GM18873 (cell line): ENCODE measurements around the gene FAM9C.
A peak's percentile ranks its signal among the peaks of the same experiment; 100 is the strongest.

ENCODE experiments used
- ATAC-seq: cut with Tn5 transposase; IDR thresholded peaks from one replicate; pipeline ENCODE4 v1.9.1; 2021; ENCODE audit warnings: mild to moderate bottlenecking, moderate library complexity, moderate number of reproducible peaks; ENCODE audit not compliant: unreplicated experiment, low FRiP score

Gene FAM9C

DNA sequence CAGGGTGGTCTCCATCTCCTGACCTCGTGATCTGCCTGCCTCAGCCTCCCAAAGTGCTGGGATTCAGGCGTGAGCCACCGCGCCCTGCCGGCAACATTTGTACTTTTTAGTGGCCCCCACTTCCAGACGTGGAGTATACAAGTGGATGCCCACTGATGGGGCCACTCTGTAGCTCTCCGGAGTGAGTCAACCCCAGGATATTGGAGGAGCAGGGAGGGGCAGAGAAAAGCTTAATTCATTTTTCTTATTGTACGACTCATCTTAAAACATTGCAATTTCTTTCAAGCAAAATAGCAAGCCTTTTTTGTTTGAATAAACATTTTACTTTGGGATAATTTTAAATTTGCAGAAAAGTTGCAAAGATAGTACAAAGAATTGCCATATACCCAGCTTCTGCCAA, 34.6 kb downstream of the FAM9C start:
- no peak for ATAC-seq

DNA sequence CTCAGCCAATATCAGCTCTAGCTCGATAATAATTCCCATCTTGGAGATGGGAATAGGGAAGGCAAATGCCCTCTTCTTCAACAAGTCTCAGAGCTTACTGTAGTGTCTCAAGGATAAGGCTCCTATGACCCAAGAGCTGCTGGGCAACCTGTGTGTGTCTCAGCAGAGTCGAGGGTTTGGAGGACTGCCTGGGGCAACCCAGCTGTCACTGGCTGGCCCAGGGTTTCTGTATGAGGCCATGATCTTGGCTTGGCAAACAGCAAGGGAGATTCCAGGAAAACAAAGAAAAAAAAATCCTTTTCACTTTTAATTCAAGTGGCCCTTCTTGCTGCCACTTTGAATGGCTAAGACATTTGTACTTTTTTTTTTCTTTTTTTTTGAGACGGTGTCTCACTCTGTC, 35.1 kb downstream of the FAM9C start:
- no peak for ATAC-seq

DNA sequence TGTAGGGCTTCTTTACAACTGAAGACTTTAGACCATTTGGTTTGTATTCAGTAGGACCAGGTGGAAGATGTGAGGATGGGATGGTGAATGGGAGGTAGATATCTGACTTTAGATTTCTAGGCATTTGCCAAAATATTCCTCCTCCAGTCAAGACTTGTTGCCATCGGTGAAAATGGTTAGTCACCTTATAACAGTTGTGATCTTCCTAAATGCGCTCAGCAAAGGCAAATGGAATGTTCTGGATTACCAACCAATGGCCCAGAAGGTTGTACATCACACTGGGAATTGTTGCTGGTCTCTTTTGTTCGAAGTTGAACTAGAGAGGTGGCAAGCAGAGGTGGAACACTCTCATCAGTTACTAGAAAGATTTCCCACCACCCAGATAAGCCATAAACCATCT, 35.6 kb downstream of the FAM9C start:
- ATAC-seq, result no peak

DNA sequence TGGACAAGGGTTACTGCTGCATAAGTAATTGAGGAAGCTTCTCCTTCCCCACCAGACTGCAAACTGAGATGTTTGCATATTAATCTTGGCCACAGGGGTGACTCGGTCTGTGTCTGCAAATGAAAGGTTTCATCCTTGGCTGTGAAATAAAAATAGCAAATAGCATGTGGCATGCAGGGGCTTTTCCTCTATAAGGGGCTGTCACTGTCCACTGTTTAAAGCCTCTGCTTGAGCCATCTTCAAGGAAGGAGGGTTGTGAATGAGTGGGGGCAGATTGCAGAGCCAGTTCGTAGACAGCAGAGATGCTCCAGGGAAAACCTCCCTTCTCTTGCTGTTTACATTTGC, 36.3 kb downstream of the FAM9C start:
- no peak for ATAC-seq

DNA sequence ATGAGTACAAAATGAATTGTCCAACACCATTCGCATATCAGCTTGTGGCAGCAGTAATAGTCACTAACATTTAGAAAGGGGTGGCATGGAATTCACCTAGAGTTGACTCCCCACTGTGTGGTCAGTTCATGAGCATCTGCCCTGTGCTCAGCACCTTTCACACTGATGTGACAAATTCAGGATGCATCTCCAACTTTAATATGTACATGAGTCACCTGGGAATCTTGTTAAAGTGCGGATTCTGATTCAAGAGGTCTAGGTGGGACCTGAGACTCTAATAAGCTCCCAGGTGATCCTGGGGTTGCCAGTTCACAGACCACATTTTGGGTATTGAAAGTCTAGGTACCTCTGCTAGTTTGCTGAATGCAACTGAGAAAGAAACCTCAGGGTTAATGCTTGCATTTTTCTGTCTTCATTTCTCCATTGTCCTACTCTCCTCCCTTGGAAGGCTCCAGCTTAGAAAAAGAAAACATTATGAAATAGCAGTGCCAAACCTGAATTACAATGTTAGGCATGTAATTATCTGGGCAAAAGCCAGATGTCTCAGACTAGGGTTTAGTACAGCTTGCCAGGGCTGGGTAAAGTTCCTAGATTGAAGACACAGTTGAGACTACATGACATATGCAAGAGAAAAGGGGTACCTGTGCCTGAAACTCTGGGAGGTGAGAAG, 36.8 kb downstream of the FAM9C start:
- ATAC-seq, result no peak

DNA sequence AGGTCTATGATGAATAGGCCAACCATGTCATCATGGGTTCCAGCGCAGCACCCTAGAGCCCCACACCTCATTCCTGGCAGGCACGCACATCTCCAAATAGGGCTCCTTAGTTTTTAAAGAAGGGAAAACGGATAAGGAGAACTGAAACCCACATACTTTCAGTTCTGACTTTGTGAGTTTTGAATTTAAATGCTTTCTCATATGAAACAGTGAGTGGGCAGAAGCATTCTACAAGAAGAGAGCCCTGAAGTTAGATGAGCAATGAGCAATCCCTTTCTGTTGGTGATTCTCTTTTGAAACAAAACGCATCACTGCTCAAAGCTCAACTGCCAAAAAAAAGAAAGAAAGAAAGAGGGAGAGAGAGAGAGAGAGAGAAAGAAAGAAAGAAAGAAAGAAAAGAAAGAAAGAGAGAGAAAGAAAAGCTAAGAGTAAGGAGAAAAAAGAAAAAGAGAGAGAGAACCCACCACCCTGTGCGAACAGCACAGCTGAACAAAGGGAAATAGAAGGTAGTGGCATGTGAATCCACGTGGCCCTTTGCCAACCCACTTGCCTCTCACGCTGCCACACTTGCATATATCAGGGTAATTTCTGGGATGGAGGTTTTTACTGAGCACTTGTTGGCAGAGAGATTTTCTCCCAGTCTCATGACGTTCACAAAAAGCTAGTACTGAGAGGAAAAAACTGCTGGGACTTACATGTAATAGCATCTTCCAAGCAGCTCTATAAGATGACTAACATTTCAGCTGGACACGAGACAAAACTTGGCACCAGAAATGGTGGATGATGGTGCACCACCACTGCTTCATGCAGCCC, 38.6 kb downstream of the FAM9C start:
- ATAC-seq, result peak; percentile 68

DNA sequence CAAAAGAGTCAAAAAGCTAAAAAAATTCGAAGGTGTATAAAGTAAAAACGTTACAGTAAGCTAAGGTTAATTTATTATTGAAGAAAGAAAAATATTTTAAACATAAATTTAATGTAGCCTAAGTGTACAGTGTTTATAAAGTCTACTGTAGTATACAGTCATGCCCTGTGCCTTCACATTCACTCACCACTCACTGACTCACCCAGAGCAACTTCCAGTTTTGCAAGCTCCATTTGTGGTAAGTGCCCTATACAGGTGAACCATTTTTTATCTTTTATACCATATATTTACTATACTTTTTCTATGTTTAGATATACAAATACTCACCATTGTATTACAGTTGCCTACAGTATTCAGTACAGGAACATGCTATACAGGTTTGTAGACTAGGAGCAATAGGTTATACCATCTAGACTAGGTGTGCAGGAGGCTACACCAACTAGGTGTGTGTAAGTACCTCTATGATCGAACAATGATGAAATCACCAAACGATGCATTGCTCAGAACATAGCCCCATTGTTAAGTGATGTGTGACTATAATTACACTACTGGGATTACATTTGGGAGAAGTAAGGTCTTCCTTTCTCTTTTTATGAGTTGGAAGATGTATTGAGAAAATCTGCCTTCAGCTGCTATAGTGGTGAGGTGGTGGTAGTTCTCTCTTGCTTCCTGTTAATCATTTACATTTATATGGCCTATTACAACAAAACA, 42.3 kb downstream of the FAM9C start:
- no peak for ATAC-seq

DNA sequence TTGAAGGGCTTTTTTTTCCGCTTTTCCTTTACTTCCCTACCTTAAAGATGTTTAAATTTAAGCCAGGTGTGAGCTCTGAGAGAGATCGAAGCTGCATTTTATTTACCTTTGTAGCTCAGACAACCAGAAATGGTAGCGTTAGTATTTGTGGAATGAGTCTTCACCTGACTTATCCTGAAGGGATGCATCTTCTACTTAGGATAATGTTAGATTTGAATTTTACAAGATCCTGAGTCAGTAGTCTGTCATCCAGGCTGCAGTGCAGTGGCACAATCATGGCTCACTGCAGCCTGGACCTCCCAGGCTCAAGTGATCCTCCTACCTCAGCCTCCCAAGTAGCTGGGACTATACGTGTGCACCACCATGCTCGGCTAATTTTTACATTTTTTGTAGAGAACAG, 43.3 kb downstream of the FAM9C start:
- ATAC-seq, result no peak

DNA sequence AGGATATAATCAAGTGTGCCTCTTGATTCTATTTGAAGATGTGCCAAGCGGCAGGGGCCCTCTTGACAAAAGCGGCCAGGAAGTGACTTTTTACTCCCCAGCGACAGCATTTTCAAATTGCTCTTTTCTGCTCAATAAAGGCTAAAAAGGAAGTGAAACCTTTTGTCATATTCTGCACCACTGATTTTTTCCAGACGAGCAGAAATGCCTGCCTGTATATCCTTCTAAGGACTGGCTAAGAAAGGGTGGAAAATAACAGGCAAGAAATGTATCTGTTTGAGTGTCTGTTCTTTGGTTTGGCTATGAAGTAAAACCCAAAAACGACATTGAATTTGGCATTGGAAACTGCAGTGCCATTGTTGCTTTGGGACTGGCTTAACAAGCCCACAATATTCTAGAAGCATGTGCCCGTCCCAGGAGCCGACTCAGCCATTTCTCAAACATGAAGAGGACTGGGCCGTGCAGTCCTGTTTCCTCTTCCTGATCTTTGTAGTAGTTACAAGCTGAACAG, 44.1 kb downstream of the FAM9C start:
- peak; percentile 34 for ATAC-seq

DNA sequence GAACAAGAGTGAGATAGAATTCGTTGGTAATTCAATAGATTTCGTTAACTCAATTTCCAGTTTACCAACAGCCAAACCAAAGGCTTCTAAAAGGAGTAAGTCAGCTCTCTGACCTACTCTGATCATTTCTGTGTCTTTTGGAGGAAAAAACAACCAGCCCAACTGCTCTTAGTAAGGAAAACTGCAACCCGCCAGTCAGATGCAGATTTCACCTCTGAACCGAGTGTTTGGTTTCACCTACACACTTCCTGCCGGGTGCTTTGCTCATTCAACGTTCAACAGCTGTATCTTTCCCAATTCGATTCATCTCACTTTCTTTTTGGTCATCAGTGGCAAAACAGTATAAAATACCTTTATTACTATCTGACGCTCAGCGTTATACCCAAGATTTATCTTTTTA, 45.0 kb downstream of the FAM9C start:
- ATAC-seq, result peak; percentile 69

DNA sequence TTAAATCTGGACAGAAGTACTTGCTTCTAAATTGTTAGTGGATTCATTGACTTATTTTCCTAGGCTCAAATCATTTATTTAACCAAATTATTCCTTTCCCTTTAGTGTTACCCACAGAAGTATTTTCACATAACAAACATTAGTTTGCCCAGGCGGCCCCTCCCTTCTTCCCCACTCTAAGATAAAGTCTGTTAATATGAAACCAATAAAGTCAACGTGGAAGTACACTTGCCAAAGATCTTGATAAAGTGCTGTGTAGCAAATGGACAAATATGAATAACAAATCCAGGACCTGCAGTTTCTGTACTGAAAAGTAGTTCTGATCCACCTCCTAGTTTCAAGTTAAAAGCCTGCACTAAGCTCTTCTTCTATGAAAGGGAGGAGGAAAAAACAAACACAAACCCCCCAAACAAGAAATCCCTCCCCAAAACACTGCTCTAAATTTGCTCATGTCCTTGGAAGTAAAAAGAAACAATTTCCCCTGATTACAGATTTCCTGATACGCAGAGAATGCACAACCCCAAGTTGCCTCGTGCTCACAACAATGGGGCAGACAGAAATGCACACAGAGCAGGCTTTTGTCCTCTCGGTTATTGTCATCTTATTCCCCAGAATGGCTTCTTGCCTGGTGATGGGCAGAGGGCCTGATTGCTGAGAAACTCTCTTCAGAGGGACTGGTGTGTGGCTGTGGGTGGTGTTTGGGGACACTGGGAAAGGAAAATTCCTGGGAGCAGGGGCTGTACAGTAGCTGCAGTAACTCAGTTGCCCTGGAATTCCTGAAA, 46.3 kb downstream of the FAM9C start:
- no peak for ATAC-seq

DNA sequence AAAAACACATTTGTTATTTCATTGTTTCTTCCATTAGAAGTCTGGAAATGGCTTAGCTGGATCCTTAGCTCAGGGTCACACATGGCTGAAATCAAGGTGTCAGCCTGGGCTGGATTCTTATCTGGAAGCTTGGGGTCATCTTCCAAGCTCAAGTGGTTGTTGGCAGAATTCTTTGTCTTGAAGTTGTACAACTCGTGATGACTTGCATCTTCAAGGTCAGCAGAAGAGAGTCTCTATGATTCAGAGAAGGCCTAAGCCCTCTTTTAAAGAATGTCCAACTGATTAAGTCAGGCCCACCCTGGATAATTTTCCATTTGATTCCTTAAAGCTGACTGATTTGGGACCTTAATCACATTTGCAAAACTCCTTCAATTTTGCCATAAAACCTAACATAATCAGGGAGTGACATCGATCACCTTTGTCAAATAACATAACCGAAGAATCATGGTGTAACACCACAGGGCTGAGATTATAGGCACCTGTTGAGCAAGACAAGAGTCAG, 47.4 kb downstream of the FAM9C start:
- no peak for ATAC-seq

DNA sequence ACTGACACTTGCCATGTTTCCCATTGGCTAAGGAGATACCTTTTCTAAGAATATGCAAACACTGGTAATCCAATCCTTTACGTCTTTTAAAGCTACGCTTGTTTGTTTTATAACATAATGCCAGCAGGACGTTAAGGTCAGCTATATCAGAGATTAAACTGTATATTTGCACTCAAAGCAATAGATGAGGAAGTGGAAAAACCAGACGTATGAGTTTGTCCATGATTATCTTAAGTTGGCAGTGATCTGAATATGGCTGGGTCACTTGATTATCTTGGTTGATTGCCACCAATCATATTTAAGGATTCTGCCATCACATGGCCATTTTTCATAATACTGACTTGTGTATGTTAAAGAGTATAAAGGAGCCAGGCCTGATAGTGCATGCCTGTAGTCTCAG, 50.1 kb downstream of the FAM9C start:
- ATAC-seq, result no peak

DNA sequence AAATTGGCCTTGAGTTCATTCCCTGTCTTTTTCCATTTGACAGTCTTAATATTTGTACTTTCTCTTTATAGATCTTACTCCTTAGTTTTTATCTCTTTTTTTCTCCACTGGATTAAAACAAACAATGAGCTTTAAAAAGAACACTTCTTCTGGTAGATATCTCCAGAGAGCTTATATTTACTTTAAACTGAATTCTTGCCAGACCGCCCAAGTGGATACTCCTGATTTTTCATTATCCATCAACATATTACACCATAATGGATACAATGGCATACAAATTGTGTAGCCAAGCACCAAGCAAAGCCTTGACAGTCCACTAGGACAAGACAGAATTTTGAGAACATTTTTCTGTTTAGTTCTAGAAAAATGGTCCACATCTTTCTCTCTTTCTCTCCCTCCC, 50.6 kb downstream of the FAM9C start:
- no peak for ATAC-seq

DNA sequence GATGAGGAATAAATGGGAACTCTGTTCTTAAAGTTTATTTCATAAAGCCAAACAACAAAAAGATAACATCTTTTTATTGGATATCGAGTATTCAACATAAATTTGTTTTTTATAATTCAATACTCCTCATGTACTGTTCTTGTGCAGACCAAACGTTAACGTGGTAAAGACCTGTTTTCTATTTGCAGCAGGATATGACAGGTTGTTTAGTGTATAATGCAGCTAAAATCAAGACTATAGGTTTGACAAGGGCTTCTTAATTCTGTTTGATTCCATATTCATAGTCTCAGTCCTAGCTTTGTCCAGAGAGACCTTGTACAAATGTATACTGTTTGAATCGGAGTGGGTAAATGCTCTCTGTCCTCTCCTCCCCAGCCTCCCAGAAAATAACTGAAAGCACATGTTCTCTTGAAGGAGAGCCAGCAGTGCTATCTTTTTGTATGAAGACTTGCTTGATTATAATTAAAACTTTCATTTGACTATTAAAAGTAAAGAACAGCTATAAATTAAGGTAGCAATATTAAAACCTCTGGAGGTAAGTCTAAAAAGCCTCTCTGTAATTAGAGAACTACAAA, 51.8 kb downstream of the FAM9C start:
- no peak for ATAC-seq

DNA sequence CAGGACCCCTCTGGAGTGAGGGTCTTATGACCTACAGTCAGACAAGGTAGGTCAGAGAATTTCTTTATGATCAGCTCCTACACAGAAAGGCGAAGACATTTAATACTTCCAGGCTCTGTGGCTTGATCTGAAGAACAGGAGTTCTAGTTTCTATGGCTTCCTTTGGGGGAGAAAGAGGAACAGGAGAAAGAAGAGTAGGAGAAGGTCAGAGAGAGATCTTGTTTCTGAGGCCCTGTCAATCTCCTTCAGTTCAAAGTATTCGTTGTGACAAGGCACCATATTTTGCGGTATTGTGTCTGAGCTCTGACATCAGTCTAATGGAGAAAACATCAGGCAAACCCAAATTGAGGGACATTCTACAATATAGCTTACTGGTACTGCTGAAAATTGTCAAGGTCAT, 52.8 kb downstream of the FAM9C start:
- ATAC-seq, result no peak

DNA sequence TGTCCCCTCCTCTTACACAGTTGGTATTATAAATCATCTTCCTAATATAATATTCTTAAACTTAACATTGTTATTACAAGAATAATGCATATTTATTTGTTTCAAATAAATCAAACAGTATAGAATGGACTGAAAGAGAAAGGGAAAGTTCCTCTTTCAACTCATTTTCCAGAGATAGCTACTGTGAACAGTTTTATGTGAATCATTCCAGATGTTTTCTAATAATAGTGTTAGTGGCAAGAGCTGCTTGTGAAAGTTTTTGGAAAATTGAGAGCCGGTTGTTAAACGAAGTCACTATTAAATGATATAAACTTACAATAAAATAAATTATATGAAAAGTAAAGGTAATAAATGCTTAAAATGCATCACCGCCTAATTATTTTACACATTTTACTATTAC, 55.0 kb downstream of the FAM9C start:
- ATAC-seq, result no peak

DNA sequence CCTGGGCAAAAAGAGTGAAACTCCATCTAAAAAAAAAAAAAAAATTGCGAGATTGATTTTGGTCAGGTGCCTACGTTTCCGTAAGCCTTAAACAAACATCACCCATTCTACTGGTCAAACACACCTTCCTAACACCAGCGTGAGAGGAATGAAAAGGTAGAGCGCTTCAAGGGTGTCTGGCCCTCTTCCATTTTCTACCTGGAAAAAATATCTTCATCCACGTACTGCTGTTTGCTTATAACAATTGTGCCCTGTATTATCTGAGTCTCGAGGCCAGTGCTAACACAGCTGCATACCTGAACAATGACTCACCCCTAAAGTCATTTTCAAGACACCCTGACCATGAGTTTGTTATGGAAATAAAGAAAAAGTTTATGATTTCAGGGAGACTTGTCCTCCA, 55.6 kb downstream of the FAM9C start:
- ATAC-seq, result no peak

DNA sequence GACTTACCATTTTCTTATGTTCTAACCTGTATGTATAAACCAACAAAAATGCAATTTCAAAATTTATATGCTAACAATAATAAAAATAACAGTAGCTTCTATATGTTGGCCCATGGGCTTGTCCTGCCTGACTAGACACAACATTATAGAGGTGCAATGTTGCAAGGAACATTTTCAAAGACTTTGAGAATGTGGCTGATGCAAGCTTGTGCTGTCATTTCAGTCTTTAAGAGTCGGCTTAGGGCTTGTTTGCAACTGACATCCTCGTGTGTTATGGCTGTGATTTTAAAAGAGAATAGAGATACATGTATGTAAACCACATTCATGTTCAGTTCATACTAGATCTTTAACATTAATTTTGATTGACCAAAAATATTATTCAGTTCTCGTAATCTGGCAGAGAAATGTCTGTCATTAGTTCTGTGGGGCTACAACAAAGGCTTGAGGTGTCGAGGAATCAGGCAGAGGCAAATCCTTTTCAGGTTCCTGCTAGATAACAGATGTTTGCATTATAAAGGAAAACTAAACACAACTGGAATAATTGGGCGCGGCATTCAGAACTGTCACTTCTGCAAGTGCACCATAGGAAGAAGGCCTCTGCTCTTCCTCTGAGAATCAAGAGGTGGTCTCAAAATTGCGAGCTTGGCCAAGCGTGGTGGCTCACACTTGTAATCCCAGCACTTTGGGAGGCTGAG, 56.4 kb downstream of the FAM9C start:
- ATAC-seq, result no peak

DNA sequence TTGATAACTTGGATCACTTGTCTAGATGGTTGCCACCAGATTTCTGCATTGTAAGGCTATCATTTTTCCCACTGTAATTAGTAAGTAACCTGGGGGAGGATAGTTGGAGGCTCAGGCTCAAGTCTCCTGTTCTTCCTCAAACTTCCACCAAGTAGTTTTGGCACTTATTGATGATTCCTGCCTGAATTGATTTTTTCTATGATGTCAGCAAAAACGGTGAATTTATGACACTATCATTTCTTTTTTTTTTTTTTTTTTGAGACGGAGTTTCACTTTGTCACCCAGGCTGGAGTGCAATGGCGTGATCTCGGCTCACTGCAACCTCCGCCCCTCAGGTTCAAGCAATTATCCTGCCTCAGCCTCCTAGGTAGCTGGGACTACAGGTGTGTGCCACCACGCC, 57.1 kb downstream of the FAM9C start:
- ATAC-seq, result no peak
